HepG2 (cell line): ENCODE results near the gene SLC10A1. TPM values are rescaled to one million over a fixed set of nuclear protein-coding genes. Genes with fewer than 3 reads are reported as not detected.

ENCODE experiments used
- CTCF ChIP-seq: sonication (generic); formaldehyde crosslinking; IDR thresholded peaks from 2 replicates; pipeline ENCODE4 v1.5.0; 2020; ENCODE audit warnings: mild to moderate bottlenecking, missing genetic modification reagents, moderate library complexity
- HCFC1 ChIP-seq: fragments of 150-350 bp; IDR thresholded peaks from 2 replicates; pipeline ENCODE4 v1.6.1; 2014; ENCODE audit warnings: low read depth, low read length
- HNRNPL ChIP-seq: fragments of 200-400 bp; formaldehyde crosslinking; IDR thresholded peaks from 2 replicates; pipeline ENCODE4 v1.6.1; 2017; ENCODE audit warnings: mild to moderate bottlenecking, low read depth, low read length
- HOMEZ ChIP-seq: IDR thresholded peaks from 2 replicates; pipeline ENCODE4 v1.6.1; 2016; ENCODE audit warnings: low read depth
- HOXA3 ChIP-seq: sonication (generic); formaldehyde crosslinking; IDR thresholded peaks from 2 replicates; pipeline ENCODE4 v1.5.0; 2020; ENCODE audit warnings: missing genetic modification reagents
- JUN ChIP-seq: sonication (generic); formaldehyde crosslinking; IDR thresholded peaks from 2 replicates; pipeline ENCODE4 v1.4.0; 2020; ENCODE audit warnings: mild to moderate bottlenecking, missing genetic modification reagents
- KDM4B ChIP-seq: sonication (generic); formaldehyde crosslinking; IDR thresholded peaks from 2 replicates; pipeline ENCODE4 v1.4.0; 2020; ENCODE audit warnings: missing genetic modification reagents
- KLF16 ChIP-seq, 2 experiments: sonication (generic) in 1 of 2; formaldehyde crosslinking in 1 of 2; IDR thresholded peaks; 2 replicates each; pipeline versions ENCODE4 v1.6.1 to v1.8.0; 2016 to 2023; ENCODE audit warnings: missing genetic modification reagents in 2 of 2, missing compliant biosample characterization in 1 of 2
- MBD4 ChIP-seq: IDR thresholded peaks from 2 replicates; pipeline ENCODE4 v1.6.1; 2012; ENCODE audit warnings: low read length, inconsistent platforms, borderline replicate concordance
- MXD3 ChIP-seq: IDR thresholded peaks from 2 replicates; pipeline ENCODE4 v1.6.1; 2016; ENCODE audit warnings: mild to moderate bottlenecking, missing biosample characterization, missing genetic modification reagents
- MXI1 ChIP-seq: IDR thresholded peaks from 3 replicates; pipeline ENCODE4 v1.6.1; 2012; ENCODE audit warnings: low read depth, low read length, inconsistent platforms, borderline replicate concordance
- ONECUT2 ChIP-seq: sonication (generic); formaldehyde crosslinking; IDR thresholded peaks from 2 replicates; pipeline ENCODE4 v1.4.0; 2020; ENCODE audit warnings: missing genetic modification reagents
- PATZ1 ChIP-seq: sonication (generic); formaldehyde crosslinking; IDR thresholded peaks from 2 replicates; pipeline ENCODE4 v1.4.0; 2020; ENCODE audit warnings: missing genetic modification reagents
- SMC3 ChIP-seq: IDR thresholded peaks from 2 replicates; pipeline ENCODE4 v1.6.1; 2011; ENCODE audit warnings: low read length, improper control_type of control experiment
- SMYD3 ChIP-seq: sonication (generic); formaldehyde crosslinking; IDR thresholded peaks from 2 replicates; pipeline ENCODE4 v1.8.1; 2023; ENCODE audit warnings: mild to moderate bottlenecking, missing genetic modification reagents
- SOX5 ChIP-seq: IDR thresholded peaks from 2 replicates; pipeline ENCODE4 v1.6.1; 2016; ENCODE audit warnings: borderline replicate concordance
- STAG1 ChIP-seq: sonication (generic); formaldehyde crosslinking; IDR thresholded peaks from 2 replicates; pipeline ENCODE4 v1.4.0; 2020; ENCODE audit warnings: missing genetic modification reagents
- TBX2 ChIP-seq: sonication (generic); formaldehyde crosslinking; IDR thresholded peaks from 2 replicates; pipeline ENCODE4 v1.5.0; 2020; ENCODE audit warnings: missing genetic modification reagents, mild to moderate bottlenecking, borderline replicate concordance
- TCF7L2 ChIP-seq: IDR thresholded peaks from 2 replicates; pipeline ENCODE4 v1.6.1; 2011; ENCODE audit warnings: mild to moderate bottlenecking, low read depth, low read length, moderate library complexity
- TFE3 ChIP-seq: IDR thresholded peaks from 2 replicates; pipeline ENCODE4 v1.6.1; 2016
- ZBTB7A ChIP-seq: sonication (generic); formaldehyde crosslinking; IDR thresholded peaks from 2 replicates; pipeline ENCODE4 v1.8.0; 2022; ENCODE audit warnings: mild to moderate bottlenecking, missing genetic modification reagents
- ZNF232 ChIP-seq: sonication (generic); formaldehyde crosslinking; IDR thresholded peaks from 2 replicates; pipeline ENCODE4 v1.4.0; 2020; ENCODE audit warnings: missing genetic modification reagents, borderline replicate concordance
- ZNF691 ChIP-seq: sonication (generic); formaldehyde crosslinking; IDR thresholded peaks from 2 replicates; pipeline ENCODE4 v1.4.0; 2020; ENCODE audit warnings: missing genetic modification reagents, low read depth, mild to moderate bottlenecking, borderline replicate concordance
- ZNF746 ChIP-seq: sonication (generic); formaldehyde crosslinking; IDR thresholded peaks from 2 replicates; pipeline ENCODE4 v1.8.0; 2022; ENCODE audit warnings: mild to moderate bottlenecking, missing genetic modification reagents
- polyA plus RNA-seq, 8 experiments: library from polyadenylated mRNA; depleted of rRNA in 3 of 8; stranded (reverse) in 7 of 8; unstranded in 1 of 8; fragments of >200 nt; fragmentation: Illumina TruSeq in 4 of 8; extraction: Trizol in 4 of 8; gene quantifications; 2 replicates each; pipeline versions ENCODE4 v1.2.1 to v1.2.3, GENCODE V29; 2011 to 2016; ENCODE audit warnings: low read depth in 4 of 8, missing spikeins in 1 of 8, mixed read lengths in 1 of 8; ENCODE audit not compliant: insufficient read depth in 1 of 8
- total RNA-seq, 5 experiments: library from RNA; depleted of rRNA; stranded (reverse); fragments of >200 nt; fragmentation: Illumina TruSeq; extraction: Trizol; gene quantifications; 2 replicates each; pipeline ENCODE4 v1.2.3, GENCODE V29; 2016; ENCODE audit warnings: low read depth in 1 of 5

Gene SLC10A1
- total and polyA plus RNA-seq, 2 of the 13 experiments (the other 11 are each of a cell fraction or from before 2014, with no cell fraction given): 0.17 TPM; not detected in 1

- TF ChIP-seq PATZ1 (CRISPR knock-in tag): peak; percentile 39; the same call in 1 of the 2 replicates
- TF ChIP-seq MXI1: peak; percentile 34; the same call in 1 of the 3 replicates
- 0 out of 2 replicates have a peak, but pooled peaks have one; percentile 17 for TF ChIP-seq TFE3 (CRISPR knock-in tag)
- 0 out of 4 replicates have a peak, but pooled peaks of 1 of the 2 experiments have one; percentile 29 for TF ChIP-seq KLF16 (CRISPR knock-in tag; IDR thresholded peaks at IDR 0.05)
- TF ChIP-seq MXD3 (CRISPR knock-in tag): no peak
- no peak for TF ChIP-seq KDM4B (CRISPR knock-in tag)
- no peak for TF ChIP-seq HOXA3 (CRISPR knock-in tag)
- peak; percentile 92 for TF ChIP-seq STAG1 (CRISPR knock-in tag)
- TF ChIP-seq ZNF746: no peak
- TF ChIP-seq ZNF691 (CRISPR knock-in tag): no peak
- TF ChIP-seq SOX5: 0 out of 2 replicates have a peak, but pooled peaks have one; percentile 10
- TF ChIP-seq SMC3: peak; percentile 99
- no peak for TF ChIP-seq MBD4
- TF ChIP-seq ZNF232 (CRISPR knock-in tag): no peak
- TF ChIP-seq ONECUT2 (CRISPR knock-in tag): peak; percentile 52; the same call in 1 of the 2 replicates
- TF ChIP-seq HCFC1: no peak
- TF ChIP-seq HNRNPL: no peak
- peak; percentile 88 for TF ChIP-seq CTCF (CRISPR knock-in tag)
- no peak for TF ChIP-seq ZBTB7A (CRISPR knock-in tag)
- no peak for TF ChIP-seq JUN (CRISPR knock-in tag)
- 0 out of 2 replicates have a peak, but pooled peaks have one; percentile 21 for TF ChIP-seq HOMEZ (CRISPR knock-in tag)
- no peak for TF ChIP-seq TBX2
- no peak for TF ChIP-seq SMYD3 (CRISPR knock-in tag)
- TF ChIP-seq TCF7L2: no peak
These were observed 21.7 kb upstream of the SLC10A1 start (continued) for GRCh38 chr14:69818758-69819191.
